Stimulated activated CD8-positive, alpha-beta memory T cell treated with anti-CD3 and anti-CD28 coated beads, Interleukin-12 subunit alpha, Interleukin-12 subunit beta, amount 100 ng/mL, for 4 hours (primary cell): ENCODE measurements around the gene ZNF432.
"Not testable (repeated sequence)": the region's sequence is repeated elsewhere in the genome, so short reads cannot be mapped to it uniquely, and the experiment has no call there.

Experiments
- DNase-seq: peaks from one replicate; pipeline ENCODE4 v3.0.0-alpha.2; 2020; ENCODE audit warnings: low read depth

The ZNF432 gene

DNA sequence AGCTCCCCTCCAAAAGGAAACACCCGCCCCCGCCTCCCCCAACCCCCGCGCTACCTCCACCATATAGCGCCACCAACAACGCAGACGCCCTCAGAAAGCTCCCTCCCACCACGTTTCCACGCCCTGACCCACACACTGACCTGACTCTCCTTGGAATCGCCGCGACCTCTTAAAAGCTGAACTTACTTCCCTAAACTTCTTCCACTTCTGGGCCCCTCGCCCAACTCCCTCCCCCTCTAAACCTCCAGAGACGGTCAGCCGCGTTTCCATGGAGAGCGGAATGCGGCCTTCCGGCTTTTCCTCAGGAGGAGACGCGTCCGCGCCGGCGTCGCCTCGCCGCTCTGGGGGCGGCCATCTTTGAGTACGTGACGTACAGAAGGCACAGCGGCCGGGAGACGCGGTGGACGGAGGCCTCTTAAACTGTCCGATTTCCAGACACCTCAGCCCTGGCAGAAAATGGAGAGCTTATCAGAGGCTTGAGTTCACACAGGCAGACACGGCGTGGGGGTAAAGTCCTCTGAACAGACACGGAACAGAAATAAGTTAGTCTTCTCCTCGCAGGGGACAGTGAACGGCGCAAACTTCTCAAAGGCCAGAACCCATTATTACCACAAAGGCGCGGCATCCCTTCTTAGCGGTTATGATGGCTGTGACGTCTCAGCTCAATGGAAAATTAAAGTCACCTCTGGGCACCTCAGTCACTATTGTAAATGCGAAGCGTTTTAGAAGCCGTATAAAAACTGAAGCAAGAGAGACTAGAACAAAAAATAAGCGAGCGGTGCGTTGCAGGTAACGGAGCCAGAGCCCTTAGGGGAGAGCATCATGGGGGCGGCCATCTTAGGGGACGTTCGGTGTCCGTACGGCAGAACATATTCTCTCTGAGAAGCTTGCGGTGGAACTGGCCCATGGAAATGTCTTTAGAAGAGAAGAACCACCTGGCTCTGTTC is at the start of gene ZNF432:
Gene ZNF432, minus strand, starts transcription at position 284 of the 947 bp plus-strand sequence. CDS start 1,970 bp downstream, outside the sequence.
- peak; percentile 74 for DNase-seq

DNA sequence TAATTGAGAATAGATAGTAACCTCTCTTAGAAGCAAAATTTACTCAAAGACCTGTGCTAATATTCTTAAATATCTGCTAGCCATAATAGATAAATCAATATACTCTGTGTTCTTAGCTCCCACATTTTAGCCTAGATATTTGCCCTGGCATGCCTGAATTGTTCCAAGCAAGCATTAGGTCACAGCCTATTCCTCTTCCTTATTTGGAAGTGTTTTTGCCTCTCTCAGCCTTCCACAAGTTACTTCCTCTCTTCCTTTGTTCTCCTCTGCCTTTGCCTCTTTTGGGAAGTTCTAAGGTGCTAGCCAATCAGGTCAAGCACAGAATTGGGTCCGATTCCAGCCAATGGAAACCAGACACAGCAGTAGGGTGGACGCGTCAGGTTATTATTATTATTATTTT is 47.8 kb upstream of the ZNF432 start:
- not testable (repeated sequence) for DNase-seq

DNA sequence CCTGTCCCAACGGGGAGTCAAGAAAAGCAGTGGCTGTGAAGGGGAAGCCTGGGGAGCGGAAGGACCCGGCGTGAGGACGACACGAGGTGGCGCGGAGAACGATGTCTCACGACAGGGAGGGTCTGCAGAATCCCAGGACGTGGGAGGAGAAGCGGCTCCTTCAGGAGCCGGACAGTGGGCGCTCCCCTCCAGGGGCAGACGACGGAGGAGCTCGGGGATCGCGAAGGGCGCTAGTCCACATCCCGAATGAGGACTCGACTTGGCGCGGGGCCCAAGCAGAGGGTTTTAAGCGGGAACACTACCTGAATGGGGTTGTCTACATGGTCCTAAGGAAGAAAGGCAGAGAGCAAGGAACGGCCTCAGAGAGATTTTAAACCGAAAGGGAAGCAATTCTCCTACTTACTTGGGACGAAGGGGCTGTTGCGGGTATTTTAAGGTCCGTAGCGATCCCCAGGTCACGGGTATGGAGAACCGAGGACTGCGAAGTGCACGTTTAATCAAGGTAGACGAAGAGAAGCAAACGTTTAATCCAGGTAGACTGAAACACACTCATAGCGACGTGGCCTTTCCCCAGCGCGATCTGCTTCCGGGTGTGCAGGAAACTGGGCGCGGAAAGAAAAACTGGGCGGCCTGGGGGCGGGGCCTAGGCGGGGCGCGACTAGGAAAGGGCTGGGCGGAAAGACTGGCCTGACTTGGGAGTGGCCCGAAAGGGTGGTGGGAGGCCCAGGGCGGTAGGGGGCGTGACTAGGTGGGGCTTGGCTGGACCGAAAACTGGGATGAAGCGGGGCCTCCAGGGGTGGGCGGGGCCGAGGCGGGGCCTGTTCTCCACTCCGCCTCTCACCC is 46.8 kb upstream of the ZNF432 start, which contains the start of gene ZNF841:
Gene ZNF841, minus strand, starts transcription at position 594 of the 843 bp plus-strand sequence. CDS start 10,964 bp downstream, outside the sequence.
- DNase-seq: peak; percentile 73

DNA sequence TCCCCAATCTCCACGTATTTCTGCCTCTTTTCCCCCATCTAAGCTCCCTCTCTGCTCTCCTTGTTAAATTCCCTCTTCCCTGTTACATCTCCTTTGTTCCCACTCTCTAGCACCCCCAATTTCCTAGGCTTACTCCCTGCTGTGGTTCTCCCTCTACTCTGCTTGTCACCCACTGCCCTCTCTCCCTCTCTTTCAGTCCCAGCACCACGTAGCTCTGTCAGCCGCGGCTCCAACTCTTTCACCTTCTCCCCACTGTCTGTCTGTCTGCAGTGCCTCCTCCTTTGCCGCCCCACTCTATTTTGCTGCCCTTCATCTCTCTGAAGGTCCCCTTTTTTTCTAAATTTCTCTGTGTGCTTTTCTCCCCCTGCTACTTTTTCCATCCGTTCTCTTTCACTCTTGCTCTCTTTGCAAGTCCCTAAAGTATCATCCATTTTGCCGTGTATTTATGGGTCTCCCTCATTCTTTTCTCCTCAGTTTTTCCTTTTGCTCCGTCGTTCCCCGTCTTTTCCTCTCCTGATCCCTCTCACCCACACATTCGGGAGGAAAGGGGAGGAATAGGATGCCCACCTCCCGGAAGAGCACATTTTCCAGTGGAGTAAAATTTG is 46.0 kb upstream of the ZNF432 start:
- no peak for DNase-seq

DNA sequence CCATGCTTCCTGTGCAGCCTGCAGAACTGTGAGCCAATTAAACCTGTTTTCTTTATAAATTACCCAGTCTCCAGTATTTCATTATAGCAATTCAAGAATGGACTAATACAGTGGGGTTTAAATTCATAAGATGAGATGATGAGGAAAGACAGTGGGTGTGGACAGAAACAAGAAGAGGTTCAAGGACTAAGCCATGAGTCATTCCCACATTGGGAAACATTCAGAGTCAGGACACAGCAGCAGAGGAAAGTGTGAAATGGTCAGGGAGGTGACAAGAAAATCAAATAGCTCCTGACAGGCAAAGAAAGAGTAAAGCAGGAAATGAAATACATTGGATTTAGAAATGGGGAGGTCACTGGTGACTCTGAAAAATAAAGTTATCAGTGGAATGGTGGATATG is 37.8 kb upstream of the ZNF432 start:
- no peak for DNase-seq

DNA sequence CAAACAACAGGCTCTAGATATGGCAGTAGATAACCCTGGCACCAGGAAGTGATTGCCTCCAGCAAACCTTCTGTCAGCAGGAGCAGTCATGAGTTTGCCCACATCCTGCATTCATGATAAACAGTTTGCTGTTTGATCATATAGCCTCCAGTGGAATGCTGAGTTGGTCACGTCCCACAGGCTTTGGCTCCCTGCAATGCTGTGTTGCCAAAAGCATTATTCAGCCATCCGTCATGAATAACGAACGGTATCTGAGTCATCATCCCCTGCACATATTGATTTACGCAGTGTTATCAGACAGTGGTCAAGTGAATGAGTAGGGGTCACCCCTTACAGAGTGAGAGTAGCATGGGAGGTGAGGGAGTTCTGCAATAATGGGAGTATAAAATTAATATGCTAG is 21.9 kb upstream of the ZNF432 start:
- no peak for DNase-seq

DNA sequence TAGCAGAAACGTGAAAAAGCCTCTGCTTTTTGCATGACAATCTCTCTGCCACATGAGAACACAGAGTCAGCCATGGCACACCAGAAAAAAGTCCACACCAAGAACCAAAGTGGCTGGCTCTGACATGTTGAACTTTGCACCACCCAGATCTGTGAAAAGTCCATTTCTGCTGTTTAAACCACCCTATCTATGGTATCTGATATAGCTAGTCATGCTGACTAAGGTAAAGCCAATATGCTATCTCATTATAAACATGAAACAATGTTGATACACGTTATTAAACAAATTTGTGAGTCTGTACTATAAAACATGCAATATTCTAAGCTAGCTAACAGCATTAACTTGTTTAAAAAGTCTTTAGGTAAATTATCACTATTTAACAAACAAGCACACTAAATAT is 21.0 kb upstream of the ZNF432 start:
- no peak for DNase-seq

DNA sequence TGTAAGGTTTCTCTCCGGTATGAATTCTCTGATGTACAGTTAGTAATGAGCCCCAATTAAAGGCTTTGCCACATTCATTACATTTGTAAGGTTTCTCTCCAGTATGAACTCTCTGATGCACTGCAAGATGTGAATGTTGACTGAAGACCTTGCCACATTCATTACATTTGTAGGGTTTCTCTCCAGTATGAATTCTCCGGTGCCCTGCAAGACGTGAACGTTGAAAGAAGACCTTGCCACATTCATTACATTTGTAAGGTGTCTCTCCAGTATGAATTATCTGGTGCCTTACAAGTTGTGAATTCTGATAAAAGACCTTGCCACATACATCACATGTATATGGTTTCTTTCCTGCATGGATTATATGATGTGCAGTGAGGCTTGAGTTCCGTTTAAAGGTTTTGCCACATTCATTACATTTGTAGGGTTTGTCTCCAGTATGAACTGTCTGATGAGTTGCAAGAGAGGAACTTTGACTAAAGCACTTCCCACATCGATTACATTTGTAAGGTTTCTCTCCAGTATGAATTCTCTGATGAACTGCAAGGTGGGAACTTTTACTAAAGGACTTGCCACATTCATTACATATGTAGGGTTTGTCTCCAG is 17.7 kb upstream of the ZNF432 start:
- no peak for DNase-seq

DNA sequence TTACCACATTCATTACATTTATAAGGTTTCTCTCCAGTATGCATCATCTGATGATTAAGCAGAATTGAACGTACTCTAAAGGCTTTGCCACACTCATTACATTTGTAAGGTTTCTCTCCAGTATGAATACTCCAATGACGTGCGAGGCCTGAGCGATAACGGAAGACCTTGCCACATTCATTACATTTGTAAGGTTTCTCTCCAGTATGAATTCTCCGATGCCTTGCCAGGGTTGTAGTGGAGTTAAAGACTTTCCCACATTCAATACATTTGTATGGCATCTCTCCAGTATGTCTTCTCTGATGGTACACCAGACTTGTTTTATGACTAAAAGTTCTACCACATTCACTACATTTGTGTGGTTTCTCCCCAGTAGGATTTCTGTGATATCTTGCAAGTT is 16.8 kb upstream of the ZNF432 start:
- DNase-seq: no peak

DNA sequence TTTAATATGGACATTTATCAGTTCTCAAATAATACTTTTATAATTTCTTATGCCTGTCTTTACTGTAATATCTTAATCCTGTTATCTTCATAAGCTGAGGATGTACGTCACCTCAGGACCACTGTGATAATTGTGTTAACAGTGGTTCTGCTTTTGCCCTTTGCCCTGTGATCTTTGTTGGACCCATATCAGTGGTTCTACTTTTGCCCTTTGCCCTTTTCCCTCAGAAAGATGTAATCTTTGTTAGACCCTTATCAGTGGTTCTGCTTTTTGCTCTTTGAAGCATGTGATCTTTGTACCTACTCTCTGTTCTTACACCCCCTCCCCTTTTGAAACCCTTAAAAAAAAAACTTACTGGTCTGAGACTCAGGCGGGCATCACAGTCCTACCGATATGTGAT is 7.8 kb upstream of the ZNF432 start:
- DNase-seq: not testable (repeated sequence)

DNA sequence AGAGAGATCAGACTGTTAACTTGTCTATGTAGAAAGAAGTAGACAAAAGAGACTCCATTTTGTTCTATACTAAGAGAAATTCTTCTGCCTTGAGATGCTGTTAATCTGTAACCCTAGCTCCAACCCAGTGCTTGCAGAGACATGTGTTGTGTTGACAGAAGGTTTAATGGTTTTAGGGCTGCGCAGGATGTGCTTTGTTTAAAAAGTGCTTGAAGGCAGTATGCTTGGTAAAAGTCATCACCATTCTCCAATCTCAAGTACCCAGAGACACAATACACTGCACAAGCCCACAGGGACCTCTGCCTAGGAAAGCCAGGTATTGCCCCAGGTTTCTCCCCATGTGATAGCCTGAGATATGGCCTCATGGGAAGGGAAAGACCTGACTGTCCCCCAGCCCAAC is 3.1 kb upstream of the ZNF432 start:
- not testable (repeated sequence) for DNase-seq

DNA sequence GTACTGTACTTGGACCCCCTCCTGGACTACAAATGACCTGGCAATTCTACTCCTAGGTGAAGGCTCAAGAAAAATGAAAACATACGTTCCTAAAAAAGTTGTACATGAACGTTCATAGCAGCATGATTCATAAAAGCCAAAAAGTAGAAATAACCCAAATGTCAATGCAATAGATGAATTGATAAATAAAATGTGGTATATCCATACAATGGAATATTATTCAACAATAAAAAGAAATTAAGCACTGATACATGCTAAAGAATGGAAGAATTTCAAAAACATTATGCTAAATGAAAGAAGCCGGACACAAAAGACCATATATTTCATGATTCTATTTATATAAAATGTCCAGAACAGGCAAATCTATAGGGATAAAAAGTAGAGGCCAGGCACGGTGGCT is 9.5 kb downstream of the ZNF432 start:
- no peak for DNase-seq

DNA sequence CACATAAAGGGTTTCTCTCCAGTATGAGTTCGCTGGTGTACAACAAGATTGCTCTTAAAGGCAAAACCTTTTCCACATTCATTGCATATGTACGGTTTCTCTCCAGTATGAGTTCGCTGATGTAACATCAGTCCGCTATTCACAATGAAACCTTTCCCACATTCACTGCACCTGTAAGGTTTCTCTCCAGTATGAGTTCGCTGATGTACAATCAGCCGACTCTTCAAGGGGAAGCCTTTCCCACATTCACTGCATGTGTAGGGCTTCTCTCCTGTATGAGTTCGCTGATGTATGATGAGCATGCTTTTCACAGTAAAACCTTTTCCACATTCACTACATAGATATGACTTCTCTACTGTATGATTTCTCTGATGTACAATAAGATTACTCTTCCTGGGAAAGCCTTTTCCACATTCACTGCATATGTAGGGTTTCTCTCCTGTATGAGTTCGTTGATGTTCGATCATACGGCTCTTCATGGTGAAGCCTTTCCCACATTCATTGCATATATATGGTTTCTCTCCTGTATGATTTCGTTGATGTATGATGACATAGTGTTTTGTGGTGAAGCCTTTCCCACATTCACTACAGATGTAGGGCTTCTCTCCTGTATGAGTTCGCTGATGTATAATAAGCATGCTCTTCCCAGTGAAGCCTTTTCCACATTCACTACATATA is 14.4 kb downstream of the ZNF432 start:
- no peak for DNase-seq

DNA sequence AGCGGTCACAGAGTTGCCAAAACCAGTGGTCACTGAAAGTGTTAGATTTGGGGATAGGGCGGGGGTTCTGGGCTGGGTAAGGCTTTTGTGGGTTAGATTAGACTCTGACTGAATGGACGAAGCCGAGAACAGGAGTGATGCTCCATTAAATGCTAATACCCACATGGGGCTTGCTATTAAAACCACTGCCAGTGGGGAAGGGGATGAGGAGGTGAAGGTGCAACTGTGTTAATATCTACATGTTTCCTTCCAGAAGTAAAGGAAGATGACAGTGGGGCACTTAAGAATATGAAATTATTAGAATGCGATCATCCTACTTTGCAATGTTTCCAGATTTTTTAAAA is 19.9 kb downstream of the ZNF432 start:
- no peak for DNase-seq

DNA sequence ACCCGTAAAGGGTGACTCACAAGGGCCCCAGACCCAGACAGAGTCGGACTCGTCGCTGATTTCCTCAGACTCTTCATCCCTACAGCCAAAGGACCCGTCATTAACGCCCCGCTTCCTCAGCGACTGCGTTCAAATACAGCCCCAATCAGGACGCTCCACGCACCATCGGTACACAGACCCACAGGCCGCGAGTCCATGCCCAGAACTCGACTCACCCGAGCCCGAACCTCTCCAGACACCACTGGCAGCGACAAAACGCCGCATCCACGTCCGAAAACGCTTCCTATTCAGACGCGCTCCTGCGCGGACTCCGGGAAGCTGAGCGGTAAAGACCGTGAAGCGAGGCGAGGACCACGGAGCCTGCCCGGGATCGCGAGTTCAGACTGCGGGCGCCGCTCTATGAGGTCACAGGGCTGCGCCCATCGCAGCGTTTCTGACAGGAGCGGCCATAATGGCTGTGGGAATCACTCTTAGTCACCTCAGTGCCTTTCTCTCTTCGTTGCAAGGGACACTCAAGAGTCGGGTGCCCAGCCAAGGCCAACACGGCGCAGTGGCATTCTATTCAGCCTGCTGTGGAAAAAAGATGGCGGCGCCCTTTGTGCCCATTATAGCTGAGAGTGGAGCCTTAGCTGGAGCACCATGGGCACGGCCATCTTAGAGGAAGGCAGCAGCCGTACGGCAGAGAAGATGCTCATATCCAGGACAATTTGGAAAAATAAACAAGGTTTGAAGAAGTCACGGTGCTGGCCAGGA is 20.4 kb downstream of the ZNF432 start, which contains the start of gene ZNF614:
Gene ZNF614, minus strand, starts transcription at position 353 of the 753 bp plus-strand sequence. CDS start 2,634 bp downstream, outside the sequence.
- DNase-seq: peak; percentile 75

DNA sequence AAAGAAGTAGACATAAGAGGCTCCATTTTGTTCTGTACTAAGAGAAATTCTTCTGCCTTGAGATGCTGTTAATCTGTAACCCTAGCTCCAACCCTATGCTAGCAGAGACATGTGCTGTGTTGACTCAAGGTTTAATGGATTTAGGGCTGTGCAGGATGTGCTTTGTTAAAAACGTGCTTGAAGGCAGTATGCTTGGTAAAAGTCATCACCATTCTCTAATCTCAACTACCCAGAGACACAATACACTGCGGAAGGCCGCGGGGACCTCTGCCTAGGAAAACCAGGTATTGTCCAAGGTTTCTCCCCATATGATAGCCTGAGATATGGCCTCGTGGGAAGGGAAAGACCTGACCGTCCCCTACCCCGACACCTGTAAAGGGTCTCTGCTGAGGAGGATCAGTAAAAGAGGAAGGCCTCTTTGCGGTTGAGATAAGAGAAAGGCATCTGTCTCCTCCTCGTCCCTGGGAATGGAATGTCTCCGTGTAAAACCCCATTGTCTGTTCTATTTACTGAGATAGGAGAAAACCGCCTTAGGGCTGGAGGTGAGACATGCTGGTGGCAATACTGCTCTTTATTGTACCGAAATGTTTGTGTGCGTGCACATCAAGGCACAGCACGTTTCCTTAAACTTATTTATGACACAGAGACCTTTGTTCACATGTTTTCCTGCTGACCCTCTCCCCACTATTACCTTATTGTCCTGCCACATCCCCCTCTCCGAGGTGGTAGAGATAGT is 22.2 kb downstream of the ZNF432 start:
- DNase-seq: not testable (repeated sequence)

DNA sequence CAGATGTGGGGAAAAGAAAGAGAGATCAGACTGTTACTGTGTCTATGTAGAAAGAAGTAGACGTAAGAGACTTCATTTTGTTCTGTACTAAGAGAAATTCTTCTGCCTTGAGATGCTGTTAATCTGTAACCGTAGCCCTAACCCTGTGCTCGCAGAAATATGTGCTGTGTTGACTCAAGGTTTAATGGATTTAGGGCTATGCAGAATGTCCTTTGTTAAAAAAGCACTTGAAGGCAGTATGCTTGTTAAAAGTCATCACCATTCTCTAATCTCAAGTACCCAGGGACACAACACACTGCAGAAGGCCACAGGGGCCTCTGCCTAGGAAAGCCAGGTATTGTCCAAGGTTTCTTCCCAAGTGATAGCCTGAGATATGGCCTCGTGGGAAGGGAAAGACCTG is 24.2 kb downstream of the ZNF432 start:
- not testable (repeated sequence) for DNase-seq

DNA sequence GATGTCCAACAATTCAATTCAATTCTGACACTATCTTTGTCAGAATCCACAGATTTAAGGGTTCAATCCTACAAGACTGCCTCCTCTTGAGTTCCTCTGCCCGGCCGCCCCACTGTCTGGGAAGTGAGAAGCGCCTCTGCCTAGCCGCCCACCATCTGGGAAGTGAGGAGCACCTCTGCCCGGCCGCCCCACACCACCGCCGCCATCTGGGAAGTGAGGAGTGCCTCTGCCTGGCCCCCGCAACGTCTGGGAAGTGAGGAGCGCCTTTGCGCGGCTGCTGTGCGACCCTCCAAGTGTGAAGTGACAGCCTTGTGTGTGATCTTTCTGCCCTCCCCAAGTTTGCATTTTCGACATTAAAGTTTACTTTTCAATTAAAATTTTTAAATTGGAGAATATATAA is 26.4 kb downstream of the ZNF432 start:
- DNase-seq: no peak

DNA sequence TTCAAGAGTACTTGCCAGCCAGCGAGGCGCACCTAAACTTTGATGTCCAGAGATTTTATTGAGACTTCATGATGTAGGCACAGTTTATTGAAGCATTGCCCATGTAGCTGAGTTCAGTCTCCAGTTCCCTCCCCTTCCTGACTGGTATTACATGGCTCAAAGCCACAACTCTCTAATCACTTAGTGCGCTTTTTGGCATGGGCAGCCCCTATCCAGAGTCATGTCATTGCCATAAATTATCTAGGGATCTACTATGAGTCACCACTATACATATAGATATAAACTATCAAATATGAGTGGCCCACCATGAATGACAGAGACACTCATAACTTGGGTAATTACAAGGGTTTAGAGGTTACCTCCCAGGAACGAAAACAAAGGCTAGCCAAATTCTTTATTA is 28.1 kb downstream of the ZNF432 start:
- DNase-seq: no peak

DNA sequence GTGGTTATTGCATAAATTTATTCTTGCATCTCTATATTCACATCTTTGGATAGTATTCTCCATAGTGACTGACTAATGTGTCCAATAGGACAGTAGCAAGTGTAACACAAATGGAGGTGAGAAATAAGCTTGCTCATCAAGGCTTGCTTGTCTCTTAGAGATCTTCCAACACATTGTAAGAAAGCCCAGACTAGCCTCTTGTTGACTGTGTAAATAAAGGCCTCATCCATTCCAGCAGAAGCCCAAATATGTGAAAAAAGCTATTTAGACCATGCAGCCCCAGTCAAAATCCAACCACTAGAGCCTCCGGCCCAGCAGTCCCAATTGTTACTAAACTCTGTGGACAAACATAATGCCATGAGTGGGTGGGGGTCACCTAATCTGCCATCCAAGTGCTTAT is 38.0 kb downstream of the ZNF432 start:
- DNase-seq: no peak
